Activated T-cell treated with anti-CD3 and anti-CD28 coated beads, Interleukin-2, amount 50 U/mL, for 72 hours (primary cell): Measurements from ENCODE around the gene MED13L. TPM values are rescaled to one million over a fixed set of nuclear protein-coding genes. Genes with fewer than 3 reads are reported as not detected.

Source experiments
- ATAC-seq, 2 donors: fragments of 150-1000 bp; cut with Tn5 transposase; replicated peaks in 1 of 2; 2 replicates each; pipeline ENCODE4 v1.10.0; 2021; ENCODE audit warnings: moderate library complexity in 2 of 2, mild to moderate bottlenecking in 1 of 2
- DNase-seq, 2 donors: peaks; one replicate each; pipeline ENCODE4 v3.0.0; 2021 to 2022; ENCODE audit warnings: mixed read lengths in 1 of 2
- H3K27ac Mint-ChIP-seq: one replicate; pipeline ENCODE4 v1.8.0; 2022; ENCODE audit warnings: mild to moderate bottlenecking, moderate library complexity, mixed read lengths
- H3K27me3 Mint-ChIP-seq: one replicate; pipeline ENCODE4 v1.8.0; 2022; ENCODE audit warnings: low read depth, mixed read lengths
- H3K36me3 Mint-ChIP-seq, 2 donors: one replicate each; pipeline ENCODE4 v1.8.0; 2022; ENCODE audit warnings: mixed read lengths in 2 of 2, mild to moderate bottlenecking in 1 of 2; ENCODE audit not compliant: insufficient read depth in 2 of 2
- H3K4me1 Mint-ChIP-seq: one replicate; pipeline ENCODE4 v1.8.0; 2022; ENCODE audit warnings: low read depth, mixed read lengths
- H3K4me3 Mint-ChIP-seq, 2 donors: one replicate each; pipeline ENCODE4 v1.8.0; 2022; ENCODE audit warnings: mild to moderate bottlenecking in 2 of 2, mixed read lengths in 2 of 2, moderate library complexity in 2 of 2
- H3K9me3 Mint-ChIP-seq, 2 donors: one replicate each; pipeline ENCODE4 v1.8.0; 2022; ENCODE audit warnings: mixed read lengths in 2 of 2
- total RNA-seq, 2 donors: library from RNA; stranded (reverse); gene quantifications; one replicate each; pipeline ENCODE4 v1.2.3, GENCODE V29; 2022

The MED13L gene
- total RNA-seq, 2 donors from 2014 or later, result 72.8 to 74.5 TPM

DNA sequence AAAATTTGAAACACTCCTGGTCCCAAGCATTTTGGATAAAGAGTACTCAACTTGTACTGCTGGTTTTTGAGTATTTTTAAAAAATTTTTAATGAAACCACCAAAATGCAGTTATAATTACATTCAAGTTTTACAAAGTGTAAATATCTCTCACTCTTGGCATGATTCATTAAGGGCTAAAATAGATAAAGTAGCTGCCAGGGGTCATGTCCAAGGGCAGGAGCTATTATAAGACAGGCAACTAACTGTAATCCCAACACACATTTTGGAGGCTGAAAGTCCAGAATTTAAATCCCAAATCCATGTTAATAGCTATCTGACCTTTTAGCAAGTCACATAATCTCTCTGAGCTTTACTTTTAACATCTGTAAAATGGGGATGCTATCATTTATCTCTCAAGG is 207.6 kb downstream of the MED13L start:
- Mint-ChIP-seq H3K27me3 (no peaks in the 10 kb centered on the region), H3K9me3 (no peaks in the 10 kb centered on the region), H3K27ac (no peak overlapping the region), H3K4me1 (peaks cover 23% of the 10 kb centered on the region), H3K36me3 (no peaks in the 10 kb centered on the region), H3K4me3 (no peak overlapping the region)
- DNase-seq, result no peak
- ATAC-seq, result no peak

DNA sequence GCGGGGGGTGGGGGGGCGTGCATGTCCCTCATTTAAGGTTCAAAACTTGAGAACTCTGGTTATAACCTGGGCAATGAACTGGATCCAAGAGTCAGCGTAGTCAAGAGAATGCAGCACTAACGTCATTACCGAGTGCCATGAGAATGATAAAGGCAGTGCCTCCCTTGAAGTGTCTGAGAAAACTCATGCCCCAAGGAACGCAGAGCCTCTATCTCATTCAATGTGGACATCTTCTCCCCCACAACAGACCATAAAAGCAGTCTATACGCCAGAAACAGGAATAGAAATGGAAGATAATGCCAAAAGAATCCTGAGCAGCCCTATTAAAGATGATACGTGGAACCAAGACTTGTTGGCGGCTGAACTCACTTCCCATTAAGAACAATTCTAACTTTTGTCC is 208.6 kb downstream of the MED13L start:
- Mint-ChIP-seq H3K9me3 (no peaks in the 10 kb centered on the region), H3K27ac (no peak overlapping the region), H3K4me1 (peaks cover 26% of the 10 kb centered on the region), H3K36me3 (no peaks in the 10 kb centered on the region), H3K4me3 (no peak overlapping the region), H3K27me3 (no peaks in the 10 kb centered on the region)
- ATAC-seq, result no peak
- no peak for DNase-seq

DNA sequence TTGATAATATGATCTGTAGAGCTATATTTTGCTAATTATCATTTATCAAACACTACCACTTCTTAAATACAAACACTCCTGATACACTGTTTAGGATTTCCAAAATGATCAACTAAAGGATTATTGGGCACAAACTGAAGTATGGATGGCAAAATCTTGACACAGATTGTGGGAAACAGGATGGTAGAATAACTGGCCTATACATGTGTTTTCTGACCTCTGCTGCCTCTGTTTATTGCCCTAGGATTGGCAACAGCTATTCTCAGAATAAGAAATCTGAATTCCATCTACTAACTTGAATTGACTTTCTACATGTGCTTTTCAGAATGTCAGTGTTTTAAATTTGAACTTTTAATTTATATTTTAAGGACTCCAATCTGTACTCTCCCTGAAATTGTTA is 209.1 kb downstream of the MED13L start:
- ATAC-seq, result no peak
- Mint-ChIP-seq H3K9me3 (no peaks in the 10 kb centered on the region), H3K27ac (no peak overlapping the region), H3K4me3 (no peak overlapping the region), H3K27me3 (no peaks in the 10 kb centered on the region), H3K36me3 (no peaks in the 10 kb centered on the region), H3K4me1 (peaks cover 26% of the 10 kb centered on the region)
- no peak for DNase-seq

DNA sequence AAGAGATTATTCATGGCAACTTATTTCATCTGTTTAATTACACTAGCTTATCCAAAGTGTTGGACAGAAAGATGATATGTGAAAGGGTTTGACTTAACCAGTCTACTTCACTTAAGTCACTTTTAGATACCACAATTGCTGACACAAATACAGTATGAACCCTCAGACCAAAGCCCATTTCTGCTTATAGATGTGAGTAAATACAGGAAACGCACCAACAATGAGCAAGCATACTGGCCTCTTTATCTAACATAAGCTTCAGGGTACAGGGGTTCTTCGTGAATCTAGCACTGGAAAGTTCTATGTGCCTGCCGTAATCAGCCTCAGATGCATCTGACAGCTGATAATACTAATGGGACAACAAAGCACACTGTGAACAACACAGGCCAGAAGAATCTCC is 209.6 kb downstream of the MED13L start:
- Mint-ChIP-seq H3K27ac (no peak overlapping the region), H3K27me3 (no peaks in the 10 kb centered on the region), H3K36me3 (no peaks in the 10 kb centered on the region), H3K4me3 (no peak overlapping the region), H3K9me3 (no peaks in the 10 kb centered on the region), H3K4me1 (peaks cover 26% of the 10 kb centered on the region)
- DNase-seq (no peak), ATAC-seq (no peak)

DNA sequence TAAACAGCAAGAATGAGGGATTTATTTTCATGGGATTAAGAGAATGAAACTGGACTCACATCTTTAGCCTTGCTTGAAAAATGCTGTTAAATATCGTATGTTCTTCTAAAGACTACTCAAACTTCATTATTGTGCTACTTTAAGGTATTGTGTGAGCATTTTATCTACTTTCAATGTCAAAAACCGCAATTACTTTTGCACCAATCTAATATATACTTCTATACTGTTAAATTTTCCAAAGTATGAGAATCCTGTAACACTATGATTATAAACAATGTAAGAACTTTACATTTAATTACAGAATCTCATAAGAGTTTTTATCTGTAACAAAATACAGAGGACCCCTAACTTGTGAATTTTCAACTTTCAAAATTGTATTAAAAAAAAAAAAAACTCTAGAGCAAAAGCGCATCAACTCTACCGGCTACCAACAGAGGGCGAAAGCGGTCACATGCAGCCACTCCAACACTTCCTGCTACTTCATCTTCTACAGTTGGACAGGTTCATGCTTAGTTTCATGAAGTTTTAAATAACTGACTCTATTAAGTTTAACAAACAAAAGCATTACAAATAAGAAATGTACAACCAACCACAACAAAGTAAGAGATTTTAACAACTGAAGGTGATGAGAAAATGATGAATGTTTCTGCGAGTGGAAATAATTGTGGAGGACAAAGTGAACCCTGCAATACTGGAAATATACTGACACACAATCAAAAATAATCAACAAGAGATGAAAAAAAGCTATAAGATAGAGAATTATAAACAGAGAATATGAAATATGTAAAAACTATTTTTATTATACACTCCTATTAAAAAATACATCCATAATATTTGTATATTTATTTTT is 210.9 kb downstream of the MED13L start:
- H3K4me1 Mint-ChIP-seq, result peaks cover 39% of the 10 kb centered on the region
- H3K27ac Mint-ChIP-seq, result peak overlapping the region; percentile 93
- H3K4me3 Mint-ChIP-seq, result peak overlapping the region in 1 of 2 donors; percentile 43

GRCh38 chr12:116065606-116066005 is 211.9 kb downstream of the MED13L start:
- Mint-ChIP-seq H3K9me3 (no peaks in the 10 kb centered on the region), H3K36me3 (no peaks in the 10 kb centered on the region), H3K4me3 (no peak overlapping the region), H3K4me1 (peaks cover 48% of the 10 kb centered on the region), H3K27me3 (no peaks in the 10 kb centered on the region), H3K27ac (no peak overlapping the region)
- ATAC-seq, result no peak
- no peak for DNase-seq

More for the DNA sequence above, 210.9 kb downstream of the MED13L start:
- ATAC-seq (peak; percentile 44 to 67), DNase-seq (peak; percentile 52 to 54)
- Mint-ChIP-seq H3K36me3 (no peaks in the 10 kb centered on the region), H3K9me3 (no peaks in the 10 kb centered on the region), H3K27me3 (no peaks in the 10 kb centered on the region)

- Mint-ChIP-seq H3K27ac (peak overlapping the region; percentile 14), H3K27me3 (no peaks in the 10 kb centered on the region), H3K36me3 (no peaks in the 10 kb centered on the region), H3K4me1 (peaks cover 58% of the 10 kb centered on the region), H3K9me3 (no peaks in the 10 kb centered on the region), H3K4me3 (no peak overlapping the region)
- DNase-seq (no peak), ATAC-seq (no peak)
These were observed 213.0 kb downstream of the MED13L start for GRCh38 chr12:116064493-116064892.

DNA sequence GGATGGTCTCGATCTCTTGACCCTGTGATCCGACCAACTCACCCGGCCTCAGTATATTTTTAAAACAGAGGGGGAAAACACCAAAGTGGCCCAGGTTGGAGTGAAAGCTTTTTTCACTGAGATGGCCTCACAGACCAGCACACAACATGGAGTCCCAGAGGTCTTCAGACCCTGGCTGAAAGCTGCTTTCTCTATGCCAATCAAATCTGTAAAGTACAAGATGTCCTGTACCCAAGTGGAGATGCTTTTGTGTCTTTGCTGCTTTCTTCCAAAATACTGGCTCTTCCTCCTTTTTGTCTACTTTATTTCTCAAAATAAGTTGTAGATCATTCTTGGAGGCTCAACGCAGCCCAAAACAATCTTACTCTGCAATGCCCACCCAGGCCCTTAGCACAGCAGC is 214.8 kb downstream of the MED13L start:
- Mint-ChIP-seq H3K4me1 (peaks cover 58% of the 10 kb centered on the region), H3K4me3 (no peak overlapping the region), H3K36me3 (no peaks in the 10 kb centered on the region), H3K27ac (no peak overlapping the region), H3K27me3 (no peaks in the 10 kb centered on the region), H3K9me3 (no peaks in the 10 kb centered on the region)
- DNase-seq (no peak), ATAC-seq (no peak)

DNA sequence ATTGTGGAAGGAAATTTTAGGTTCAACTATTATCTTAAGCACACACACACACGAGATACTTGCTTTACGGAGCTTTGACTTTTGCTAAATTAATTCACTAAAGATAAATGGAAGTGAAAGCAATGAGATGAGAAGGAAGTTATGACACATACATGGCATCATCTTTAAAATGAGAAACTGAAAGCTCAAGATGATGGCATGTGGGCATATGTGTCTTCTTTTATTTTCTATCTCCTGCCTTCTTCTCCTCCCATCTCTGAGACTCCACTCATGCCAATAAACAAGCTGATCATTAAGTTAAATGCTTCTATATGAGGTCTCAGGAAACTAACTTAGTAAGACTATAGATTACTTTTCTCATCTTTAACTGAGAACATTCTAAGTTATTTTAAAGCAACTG is 216.7 kb downstream of the MED13L start:
- Mint-ChIP-seq H3K27ac (peak overlapping the region; percentile 97), H3K4me1 (peaks cover 58% of the 10 kb centered on the region), H3K27me3 (no peaks in the 10 kb centered on the region), H3K9me3 (no peaks in the 10 kb centered on the region), H3K36me3 (no peaks in the 10 kb centered on the region), H3K4me3 (peak overlapping the region; percentile 79 to 96)
- ATAC-seq (peak; percentile 91), DNase-seq (peak in 1 of 2 donors; percentile 4)

GRCh38 chr12:116059904-116060303 is 217.6 kb downstream of the MED13L start:
- no peak for ATAC-seq
- H3K36me3 Mint-ChIP-seq, result no peaks in the 10 kb centered on the region
- peak overlapping the region; percentile 79 to 96 for H3K4me3 Mint-ChIP-seq

DNA sequence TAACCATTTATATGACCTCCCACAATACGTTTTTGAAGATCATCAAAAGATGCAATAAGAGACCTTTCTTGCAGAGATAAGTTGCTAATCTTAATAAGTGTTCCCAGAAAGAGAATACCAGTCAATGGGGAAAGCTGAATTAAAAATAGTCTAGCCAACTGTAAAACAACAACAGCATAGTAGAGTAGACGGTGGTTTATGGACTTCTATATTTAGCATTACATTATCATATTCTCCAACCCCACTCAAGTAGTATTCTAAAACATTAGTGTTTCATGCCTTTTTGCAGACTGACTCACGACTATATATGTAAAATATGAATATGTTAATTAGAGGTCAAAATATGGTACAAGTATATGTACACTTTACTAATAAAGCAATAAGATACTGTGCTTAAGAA is 218.9 kb downstream of the MED13L start:
- Mint-ChIP-seq H3K9me3 (no peaks in the 10 kb centered on the region), H3K36me3 (no peaks in the 10 kb centered on the region), H3K27ac (peak overlapping the region; percentile 36), H3K4me3 (no peak overlapping the region), H3K27me3 (no peaks in the 10 kb centered on the region), H3K4me1 (peaks cover 67% of the 10 kb centered on the region)
- ATAC-seq (no peak), DNase-seq (no peak)

More at GRCh38 chr12:116059904-116060303, 217.6 kb downstream of the MED13L start:
- no peaks in the 10 kb centered on the region for H3K27me3 Mint-ChIP-seq
- H3K27ac Mint-ChIP-seq, result peak overlapping the region; percentile 97
- H3K9me3 Mint-ChIP-seq, result no peaks in the 10 kb centered on the region
- DNase-seq, result no peak
- H3K4me1 Mint-ChIP-seq, result peaks cover 64% of the 10 kb centered on the region

DNA sequence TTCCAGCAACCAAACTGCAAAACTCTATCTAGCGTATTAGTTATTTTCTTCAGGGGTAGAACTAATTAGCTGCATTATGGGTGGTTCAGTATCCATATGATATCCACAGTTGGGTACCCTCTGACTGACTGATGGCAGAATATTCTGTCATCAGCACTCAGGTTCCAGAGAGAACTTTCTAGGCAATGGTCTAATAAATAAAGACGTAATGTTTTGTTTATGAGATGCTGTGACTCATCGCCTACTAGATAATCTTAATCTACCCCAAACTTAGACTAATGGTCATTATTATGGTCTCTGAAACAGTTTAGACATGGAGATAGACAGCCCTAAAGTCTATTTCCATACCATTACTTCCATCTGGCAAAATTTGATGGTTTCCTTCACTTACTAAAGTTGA is 220.1 kb downstream of the MED13L start:
- no peaks in the 10 kb centered on the region for H3K27me3 Mint-ChIP-seq
- ATAC-seq, result no peak
- H3K36me3 Mint-ChIP-seq, result no peaks in the 10 kb centered on the region
- no peak overlapping the region for H3K4me3 Mint-ChIP-seq
- no peak overlapping the region for H3K27ac Mint-ChIP-seq
- H3K9me3 Mint-ChIP-seq, result no peaks in the 10 kb centered on the region
- DNase-seq, result no peak
- H3K4me1 Mint-ChIP-seq, result peaks cover 66% of the 10 kb centered on the region

GRCh38 chr12:116055895-116056607 is 221.4 kb downstream of the MED13L start:
- Mint-ChIP-seq H3K9me3 (no peaks in the 10 kb centered on the region), H3K27me3 (no peaks in the 10 kb centered on the region), H3K36me3 (no peaks in the 10 kb centered on the region), H3K4me3 (no peak overlapping the region), H3K4me1 (peaks cover 54% of the 10 kb centered on the region), H3K27ac (no peak overlapping the region)
- ATAC-seq (peak; percentile 77), DNase-seq (peak; percentile 25 to 27)
